SK-N-SH (cell line): ENCODE data around the gene GATAD2B. TPM values are rescaled to one million over a fixed set of nuclear protein-coding genes. Genes with fewer than 3 reads are reported as not detected.

Source experiments
- CTCF ChIA-PET: fragments of 300-600, 350-600 bp; formaldehyde crosslinking; extraction: SDS; loops from one replicate; lab custom pipeline; 2021; lab: Yijun Ruan, JAX
- POLR2A ChIA-PET: fragments of 350-600 bp; sonication (Branson Sonifier 250); formaldehyde crosslinking; extraction: SDS; loops from one replicate; lab custom pipeline; 2020; ENCODE audit warnings: antibody characterized with exemption, inconsistent platforms; lab: Yijun Ruan, JAX
- DNase-seq: peaks from one replicate; pipeline ENCODE4 v3.0.0; 2012
- H2AFZ ChIP-seq: fragments of 200-600 bp; sonication (generic); 2 replicates; pipeline ENCODE4 v1.8.1; 2016; ENCODE audit warnings: antibody characterized with exemption, mild to moderate bottlenecking, low read depth
- H3F3A ChIP-seq: fragments of 200-600 bp; sonication (generic); replicated peaks from 2 replicates; pipeline ENCODE3; 2016; ENCODE audit warnings: antibody characterized with exemption, mild to moderate bottlenecking; ENCODE audit not compliant: insufficient read depth
- H3K27ac ChIP-seq, 2 experiments: fragments of 200-500 bp in 1 of 2; fragments of 200-600 bp in 1 of 2; sonication (Bioruptor generic) in 1 of 2; sonication (generic), shearing (Covaris generic) in 1 of 2; 2 replicates each; pipeline versions ENCODE4 v1.5.1 to v1.6.1; 2014 to 2016; ENCODE audit warnings: low read depth in 2 of 2, inconsistent platforms in 1 of 2, low read length in 1 of 2, mild to moderate bottlenecking in 1 of 2, mixed read lengths in 1 of 2
- H3K27me3 ChIP-seq: fragments of 200-600 bp; sonication (generic), shearing (Covaris generic); 2 replicates; pipeline ENCODE4 v1.6.1; 2016; ENCODE audit warnings: mixed run types; ENCODE audit not compliant: insufficient read depth
- H3K36me3 ChIP-seq, 2 experiments: fragments of 200-500 bp in 1 of 2; fragments of 200-600 bp in 1 of 2; sonication (Bioruptor generic) in 1 of 2; sonication (generic) in 1 of 2; replicated peaks in 1 of 2; 2 replicates each; pipeline versions ENCODE3 to v1.5.1; 2014 to 2016; ENCODE audit warnings: low read length in 1 of 2, mild to moderate bottlenecking in 1 of 2; ENCODE audit not compliant: insufficient read depth in 2 of 2, control insufficient read depth in 1 of 2
- H3K4me1 ChIP-seq, 2 experiments: fragments of 200-500 bp in 1 of 2; fragments of 200-600 bp in 1 of 2; sonication (Bioruptor generic) in 1 of 2; sonication (generic), shearing (Covaris generic) in 1 of 2; 2 replicates each; pipeline versions ENCODE4 v1.5.1 to v1.6.1; 2014 to 2016; ENCODE audit warnings: low read depth in 1 of 2, low read length in 1 of 2, mixed run types in 1 of 2; ENCODE audit not compliant: insufficient read depth in 2 of 2, control insufficient read depth in 1 of 2
- H3K4me2 ChIP-seq: fragments of 200-600 bp; sonication (generic), shearing (Covaris generic); 2 replicates; pipeline ENCODE4 v1.6.1; 2017; ENCODE audit warnings: mixed run types
- H3K4me3 ChIP-seq, 2 experiments: fragments of 200-500 bp in 1 of 2; fragments of 200-600 bp in 1 of 2; sonication (Bioruptor generic) in 1 of 2; sonication (generic), shearing (Covaris generic) in 1 of 2; 2 replicates each; pipeline versions ENCODE4 v1.5.1 to v1.8.1; 2014 to 2016; ENCODE audit warnings: low read depth in 2 of 2, inconsistent platforms in 1 of 2, low read length in 1 of 2, mild to moderate bottlenecking in 1 of 2, mixed read lengths in 1 of 2, moderate library complexity in 1 of 2
- H3K79me2 ChIP-seq: fragments of 200-600 bp; sonication (generic); 2 replicates; pipeline ENCODE4 v1.8.1; 2017; ENCODE audit warnings: mild to moderate bottlenecking; ENCODE audit not compliant: insufficient read depth
- H3K9ac ChIP-seq: fragments of 200-600 bp; sonication (generic); 2 replicates; pipeline ENCODE4 v1.6.1; 2017; ENCODE audit warnings: mixed run types
- H3K9me2 ChIP-seq: fragments of 200-600 bp; sonication (generic); 2 replicates; pipeline ENCODE4 v1.6.1; 2017; ENCODE audit warnings: mixed run types
- H3K9me3 ChIP-seq: fragments of 200-600 bp; sonication (generic); 2 replicates; pipeline ENCODE4 v1.6.1; 2017; ENCODE audit warnings: mixed run types, mild to moderate bottlenecking, moderate library complexity
- H4K20me1 ChIP-seq: fragments of 200-600 bp; sonication (generic); 2 replicates; pipeline ENCODE4 v1.6.1; 2017; ENCODE audit warnings: mild to moderate bottlenecking, mixed run types; ENCODE audit not compliant: insufficient read depth
- CTCF ChIP-seq: fragments of 200-600 bp; sonication (generic); IDR thresholded peaks from 2 replicates; pipeline ENCODE4 v1.6.1; 2017; ENCODE audit warnings: antibody characterized with exemption, mild to moderate bottlenecking, moderate library complexity
- ELF1 ChIP-seq: IDR thresholded peaks from 2 replicates; pipeline ENCODE4 v1.4.0; 2012
- EP300 ChIP-seq, 2 experiments: IDR thresholded peaks; 2 replicates each; pipeline versions ENCODE4 v1.4.0 to v1.6.1; 2012; ENCODE audit warnings: borderline replicate concordance in 1 of 2, low read depth in 1 of 2, low read length in 1 of 2
- EZH2phosphoT487 ChIP-seq: fragments of 200-600 bp; sonication (generic); IDR thresholded peaks from 2 replicates; pipeline ENCODE4 v1.6.1; 2017; ENCODE audit warnings: low read depth, mixed run types, mild to moderate bottlenecking, antibody characterized with exemption, moderate library complexity, borderline replicate concordance
- FOSL2 ChIP-seq: IDR thresholded peaks from 2 replicates; pipeline ENCODE4 v1.4.0; 2012; ENCODE audit warnings: low read depth, mild to moderate bottlenecking, moderate library complexity, borderline replicate concordance
- FOXJ3 ChIP-seq: sonication (generic); formaldehyde crosslinking; IDR thresholded peaks from 2 replicates; pipeline ENCODE4 v1.5.1; 2020; ENCODE audit warnings: mild to moderate bottlenecking, missing genetic modification reagents
- IRF3 ChIP-seq: fragments of 150-350 bp; IDR thresholded peaks from 2 replicates; pipeline ENCODE4 v1.6.1; 2016; ENCODE audit warnings: mild to moderate bottlenecking, low read depth, low read length
- MAX ChIP-seq: IDR thresholded peaks from 2 replicates; pipeline ENCODE4 v1.4.0; 2012; ENCODE audit warnings: low read depth
- MXI1 ChIP-seq: IDR thresholded peaks from 2 replicates; pipeline ENCODE4 v1.6.1; 2012; ENCODE audit warnings: mild to moderate bottlenecking, low read depth, low read length, improper control_type of control experiment
- NFIC ChIP-seq: IDR thresholded peaks from 2 replicates; pipeline ENCODE4 v1.4.0; 2012; ENCODE audit warnings: borderline replicate concordance
- NRF1 ChIP-seq: IDR thresholded peaks from 2 replicates; pipeline ENCODE4 v1.6.1; 2012; ENCODE audit warnings: low read depth, mild to moderate bottlenecking, low read length
- PBX3 ChIP-seq: IDR thresholded peaks from 2 replicates; pipeline ENCODE4; 2012
- POLR2AphosphoS5 ChIP-seq: IDR thresholded peaks from 2 replicates; pipeline ENCODE4 v1.6.1; 2012; ENCODE audit warnings: low read depth, low read length
- SIN3A ChIP-seq: IDR thresholded peaks from 2 replicates; pipeline ENCODE4 v1.6.1; 2012; ENCODE audit warnings: low read depth, mild to moderate bottlenecking, low read length, moderate library complexity, borderline replicate concordance
- SMC3 ChIP-seq: IDR thresholded peaks from 2 replicates; pipeline ENCODE4 v1.6.1; 2012; ENCODE audit warnings: low read depth, low read length, improper control_type of control experiment
- TAF1 ChIP-seq: IDR thresholded peaks from 2 replicates; pipeline ENCODE4 v1.6.1; 2012; ENCODE audit warnings: low read depth, mild to moderate bottlenecking, low read length, moderate library complexity, borderline replicate concordance
- TCF12 ChIP-seq: IDR thresholded peaks from 2 replicates; pipeline ENCODE4 v1.4.0; 2012
- TEAD4 ChIP-seq: IDR thresholded peaks from 2 replicates; pipeline ENCODE4 v1.4.0; 2012; ENCODE audit warnings: mild to moderate bottlenecking, borderline replicate concordance; ENCODE audit not compliant: insufficient read depth
- USF1 ChIP-seq: IDR thresholded peaks from 2 replicates; pipeline ENCODE4 v1.4.0; 2012; ENCODE audit warnings: low read depth, borderline replicate concordance
- WGBS: methylation state at CpG from one replicate; pipeline ENCODE4 v1.1.6; 2017; ENCODE audit warnings: low lambda C conversion rate; 5-methylcytosine and 5-hydroxymethylcytosine counted together
- polyA plus RNA-seq, 3 experiments: library from polyadenylated mRNA; depleted of rRNA; stranded (reverse); fragments of >200 nt; gene quantifications; 2 replicates each; pipeline ENCODE4 v1.2.3, GENCODE V29; 2012

The GATAD2B gene
- polyA plus RNA-seq, 1 of the 3 experiments (the other 2 are of a cell fraction) = 2.8 TPM

GRCh38 chr1:153880962-153881361, 41.8 kb downstream of the GATAD2B start:
- CTCF ChIA-PET = interaction anchor here (0.7 to 3.3 kb wide), 7 partner anchors 9 to 105 kb away, joined by 3 to 16 read pairs (median 3); partner anchors contain the start of genes DENND4B and RAB13
- WGBS = 34% methylated on average over 5 of the region's 5 CpGs
- H3K4me2 ChIP-seq = peak overlapping the region; percentile 83

More at GRCh38 chr1:153880962-153881361, 41.8 kb downstream of the GATAD2B start:
- Histone ChIP-seq H3K27me3 (no peaks in the 10 kb centered on the region), H3K36me3 (no peaks in the 10 kb centered on the region), H3K4me1 (peaks cover 15 to 16% of the 10 kb centered on the region in 2 experiments), H3K79me2 (peaks cover 90% of the 10 kb centered on the region), H3K9me2 (no peaks in the 10 kb centered on the region), H2AFZ (peak overlapping the region; percentile 67), H4K20me1 (no peaks in the 10 kb centered on the region), H3K9me3 (no peaks in the 10 kb centered on the region), H3K9ac (peak overlapping the region; percentile 88), H3K27ac (peak overlapping the region; percentile 87 to 90), H3K4me3 (peak overlapping the region; percentile 36 to 56), H3F3A (peaks cover 24% of the 10 kb centered on the region)
- DNase-seq = peak; percentile 81
- peak; percentile 52 for TF ChIP-seq TCF12
- no peak for TF ChIP-seq ELF1
- TF ChIP-seq EZH2phosphoT487 = no peak
- peak; percentile 41; the same call in 1 of the 2 replicates for TF ChIP-seq NRF1
- no peak for TF ChIP-seq TEAD4
- TF ChIP-seq EP300 (IDR thresholded peaks at IDR 0.05; ENCODE audit: borderline replicate concordance in 1 of 2, low read depth in 1 of 2, low read length in 1 of 2) = no peak; a peak in 1 of 4 replicates
- peak; percentile 21; the same call in 1 of the 2 replicates for TF ChIP-seq FOSL2
- TF ChIP-seq IRF3 = no peak
- TF ChIP-seq USF1 = peak; percentile 60; the same call in 1 of the 2 replicates
- TF ChIP-seq NFIC = peak; percentile 99
- peak; percentile 68; the same call in 1 of the 2 replicates for TF ChIP-seq PBX3
- peak; percentile 87 for TF ChIP-seq MAX
- no peak for TF ChIP-seq CTCF
- TF ChIP-seq SIN3A = peak; percentile 95
- peak; percentile 81 for TF ChIP-seq FOXJ3 (CRISPR knock-in tag)
- TF ChIP-seq TAF1 = peak; percentile 59; the same call in 1 of the 2 replicates
- TF ChIP-seq MXI1 = peak; percentile 83; the same call in 1 of the 2 replicates
- TF ChIP-seq POLR2AphosphoS5 = no peak; the same call in 1 of the 2 replicates
- TF ChIP-seq SMC3 = no peak
- POLR2A ChIA-PET = interaction anchor here (0.7 to 2.9 kb wide), 9 partner anchors 15 to 247 kb away, joined by 3 to 14 read pairs (median 3); partner anchors contain the start of genes CHTOP, CREB3L4 and RPS27
